HepG2 (cell line): ENCODE measurements around the gene SCYL1. TPM values are rescaled to one million over a fixed set of nuclear protein-coding genes. Genes with fewer than 3 reads are reported as not detected.

Experiments used
- ATAC-seq: fragments of 200-7000 bp; cut with Tn5 transposase; 3 replicates; pipeline ENCODE4 v1.9.1; 2020; ENCODE audit warnings: mild to moderate bottlenecking, moderate library complexity
- BruUV-seq: library from RNA; stranded (reverse); fragments of 400-500 nt; replicated peaks from 2 replicates; lab custom pipeline; 2021; lab: Mats Ljungman, UMichigan
- CTCF ChIA-PET: fragments of 300-600 bp; formaldehyde crosslinking; extraction: SDS; loops from one replicate; lab custom pipeline; 2021; ENCODE audit warnings: low total read pairs, inconsistent platforms, low intra/inter-chr PET ratio; lab: Yijun Ruan, JAX
- POLR2A ChIA-PET: fragments of 350-600 bp; sonication (Branson Sonifier 250); formaldehyde crosslinking; loops from one replicate; lab custom pipeline; 2020; ENCODE audit warnings: antibody characterized with exemption, inconsistent platforms; lab: Yijun Ruan, JAX
- DNase-seq: peaks from one replicate; pipeline ENCODE4 v3.0.0-alpha.2; 2015; ENCODE audit warnings: low spot score
- FAIRE-seq: peaks from 3 replicates; lab custom pipeline; 2011; peaks lifted over from hg19 to GRCh38; lab: Jason Lieb, UNC
- H2AFZ ChIP-seq: one replicate; pipeline ENCODE4 v1.6.1; 2011; ENCODE audit warnings: low read length, inconsistent platforms
- H3K27ac ChIP-seq: fragments of 300-600 bp; 3 replicates; pipeline ENCODE4 v1.8.0; 2011; ENCODE audit warnings: mixed run types, mild to moderate bottlenecking, mixed read lengths, low read length, inconsistent platforms; ENCODE audit not compliant: insufficient read depth; ENCODE audit errors: extremely low read length
- H3K27me3 ChIP-seq, 2 experiments: fragments of 200-600 bp in 1 of 2; 2 replicates in 1 of 2; 3 replicates in 1 of 2; pipeline versions ENCODE4 v1.6.0 to v1.8.0; 2011; ENCODE audit warnings: low read length in 2 of 2, mild to moderate bottlenecking in 2 of 2, moderate library complexity in 2 of 2, inconsistent platforms in 1 of 2; ENCODE audit not compliant: insufficient read depth in 2 of 2, control insufficient read depth in 1 of 2
- H3K36me3 ChIP-seq, 2 experiments: fragments of 200-600 bp in 1 of 2; replicated peaks in 1 of 2; 2 replicates in 1 of 2; 3 replicates in 1 of 2; pipeline versions ENCODE4 v1.5.1 to v1.8.0; 2011; ENCODE audit warnings: low read length in 2 of 2, inconsistent platforms in 1 of 2; ENCODE audit not compliant: insufficient read depth in 2 of 2, control insufficient read depth in 1 of 2
- H3K4me1 ChIP-seq: 2 replicates; pipeline ENCODE4 v1.5.1; 2012; ENCODE audit warnings: low read length, inconsistent platforms; ENCODE audit not compliant: insufficient read depth
- H3K4me2 ChIP-seq: 2 replicates; pipeline ENCODE4 v1.6.0; 2011; ENCODE audit warnings: low read depth, low read length, inconsistent platforms
- H3K4me3 ChIP-seq, 3 experiments: fragments of 200-600 bp in 1 of 3; sonication (generic), shearing (Covaris generic) in 1 of 3; replicated peaks in 1 of 3; 2 replicates each; pipeline ENCODE4 v1.5.1; 2011 to 2016; ENCODE audit warnings: low read length in 3 of 3, inconsistent platforms in 2 of 3, low read depth in 2 of 3, mild to moderate bottlenecking in 2 of 3, control low read depth in 1 of 3, mixed read lengths in 1 of 3; ENCODE audit not compliant: insufficient read depth in 1 of 3
- H3K79me2 ChIP-seq: one replicate; pipeline ENCODE4 v1.6.1; 2011; ENCODE audit warnings: low read length, inconsistent platforms; ENCODE audit not compliant: insufficient read depth
- H3K9ac ChIP-seq: 2 replicates; pipeline ENCODE4 v1.6.0; 2011; ENCODE audit warnings: mild to moderate bottlenecking, low read depth, low read length, inconsistent platforms; ENCODE audit not compliant: insufficient read depth
- H3K9me3 ChIP-seq: 2 replicates; pipeline ENCODE4 v1.5.1; 2012; ENCODE audit warnings: mild to moderate bottlenecking, low read length
- H4K20me1 ChIP-seq: 2 replicates; pipeline ENCODE4 v1.6.0; 2011; ENCODE audit warnings: inconsistent platforms, mild to moderate bottlenecking, low read length, moderate library complexity; ENCODE audit not compliant: insufficient read depth
- ASH2L ChIP-seq: fragments of 300-600, 200-600 bp; sonication (generic); IDR thresholded peaks from 2 replicates; pipeline ENCODE4 v1.7.0; 2017; ENCODE audit warnings: low read depth, mild to moderate bottlenecking, moderate library complexity, mixed read lengths, low read length; ENCODE audit not compliant: insufficient read length
- ATF7 ChIP-seq, 2 experiments: fragments of 450-650 bp in 1 of 2; sonication (generic) in 1 of 2; formaldehyde crosslinking in 1 of 2; IDR thresholded peaks; 2 replicates each; pipeline versions ENCODE4 v1.4.0 to v1.6.1; 2016 to 2020; ENCODE audit warnings: antibody characterized with exemption in 1 of 2, mild to moderate bottlenecking in 1 of 2, missing genetic modification reagents in 1 of 2
- DNMT3B ChIP-seq: conservative IDR thresholded peaks from 2 replicates; pipeline ENCODE4 v1.6.1; 2016; ENCODE audit warnings: missing biosample characterization, control low read depth
- ELF1 ChIP-seq: sonication (generic); formaldehyde crosslinking; IDR thresholded peaks from 2 replicates; pipeline ENCODE4 v1.4.0; 2020; ENCODE audit warnings: missing genetic modification reagents
- FOXC1 ChIP-seq: sonication (generic); formaldehyde crosslinking; IDR thresholded peaks from 2 replicates; pipeline ENCODE4 v1.8.0; 2022; ENCODE audit warnings: mild to moderate bottlenecking, missing genetic modification reagents, borderline replicate concordance
- IRF2 ChIP-seq: IDR thresholded peaks from 2 replicates; pipeline ENCODE4 v1.6.1; 2018; ENCODE audit warnings: missing genetic modification reagents, missing compliant biosample characterization
- KDM6A ChIP-seq: IDR thresholded peaks from 2 replicates; pipeline ENCODE4 v1.6.1; 2016; ENCODE audit warnings: low read depth
- MBD4 ChIP-seq: IDR thresholded peaks from 2 replicates; pipeline ENCODE4 v1.6.1; 2012; ENCODE audit warnings: low read length, inconsistent platforms, borderline replicate concordance
- MEF2D ChIP-seq: sonication (generic); formaldehyde crosslinking; IDR thresholded peaks from 2 replicates; pipeline ENCODE4 v1.5.1; 2020; ENCODE audit warnings: mild to moderate bottlenecking, missing genetic modification reagents
- POLR2A ChIP-seq, 2 experiments: IDR thresholded peaks; 2 replicates each; pipeline ENCODE4 v1.6.1; 2011; ENCODE audit warnings: low read depth in 2 of 2, low read length in 2 of 2, mild to moderate bottlenecking in 1 of 2, moderate library complexity in 1 of 2; ENCODE audit not compliant: insufficient read depth in 1 of 2
- POLR2AphosphoS2 ChIP-seq: IDR thresholded peaks from 2 replicates; pipeline ENCODE4 v1.6.1; 2011; ENCODE audit warnings: low read depth, low read length, improper control_type of control experiment
- POLR2G ChIP-seq: fragments of 200-400 bp; formaldehyde crosslinking; IDR thresholded peaks from 2 replicates; pipeline ENCODE4 v1.6.1; 2018; ENCODE audit warnings: mild to moderate bottlenecking, low read depth, low read length, moderate library complexity
- RBFOX2 ChIP-seq: fragments of 200-400 bp; formaldehyde crosslinking; IDR thresholded peaks from 2 replicates; pipeline ENCODE4 v1.6.1; 2017; ENCODE audit warnings: low read depth, mild to moderate bottlenecking, low read length
- RBM22 ChIP-seq: fragments of 200-400 bp; formaldehyde crosslinking; optimal IDR thresholded peaks from 2 replicates; pipeline ENCODE3; 2017; ENCODE audit warnings: mild to moderate bottlenecking, low read length, moderate library complexity
- TAF15 ChIP-seq: fragments of 200-400 bp; formaldehyde crosslinking; IDR thresholded peaks from one replicate; pipeline ENCODE4 v1.6.1; 2018; ENCODE audit warnings: mild to moderate bottlenecking, low read depth, low read length; ENCODE audit not compliant: poor library complexity, severe bottlenecking
- TCF12 ChIP-seq, 2 experiments: fragments of 450-650 bp in 1 of 2; sonication (generic) in 1 of 2; formaldehyde crosslinking in 1 of 2; IDR thresholded peaks; 2 replicates each; pipeline versions ENCODE4 v1.6.1 to v1.8.0; 2017 to 2022; ENCODE audit warnings: antibody characterized with exemption in 1 of 2, mild to moderate bottlenecking in 1 of 2, missing genetic modification reagents in 1 of 2, moderate library complexity in 1 of 2
- ZNF737 ChIP-seq: sonication (generic); formaldehyde crosslinking; IDR thresholded peaks from 2 replicates; pipeline ENCODE4 v1.5.0; 2020; ENCODE audit warnings: missing genetic modification reagents, mild to moderate bottlenecking, borderline replicate concordance
- ZNF839 ChIP-seq: sonication (generic); formaldehyde crosslinking; IDR thresholded peaks from 2 replicates; pipeline ENCODE4 v1.4.0; 2020; ENCODE audit warnings: missing genetic modification reagents, mild to moderate bottlenecking, borderline replicate concordance
- WGBS: methylation state at CpG from one replicate; pipeline ENCODE4 v1.1.6; 2017; ENCODE audit warnings: low lambda C conversion rate; 5-methylcytosine and 5-hydroxymethylcytosine counted together
- in situ Hi-C: cut with HindIII; loops from 2 replicates; pipeline ENCODE4 v1.10.0; 2017; ENCODE audit warnings: low pct_unique_long_range_greater_than_20kb; ENCODE audit not compliant: extremely low pct_ligation_motif_present
- intact Hi-C: fragments of 100-400 bp; cut with micrococcal nuclease; formaldehyde crosslinking; loops from one replicate; pipeline ENCODE4 v1.10.0; 2022; ENCODE audit not compliant: unreplicated experiment
- polyA plus RNA-seq, 8 experiments: library from polyadenylated mRNA; depleted of rRNA in 3 of 8; stranded (reverse) in 7 of 8; unstranded in 1 of 8; fragments of >200 nt; fragmentation: Illumina TruSeq in 4 of 8; extraction: Trizol in 4 of 8; gene quantifications; 2 replicates each; pipeline versions ENCODE4 v1.2.1 to v1.2.3, GENCODE V29; 2011 to 2016; ENCODE audit warnings: low read depth in 4 of 8, missing spikeins in 1 of 8, mixed read lengths in 1 of 8; ENCODE audit not compliant: insufficient read depth in 1 of 8
- total RNA-seq, 5 experiments: library from RNA; depleted of rRNA; stranded (reverse); fragments of >200 nt; fragmentation: Illumina TruSeq; extraction: Trizol; gene quantifications; 2 replicates each; pipeline ENCODE4 v1.2.3, GENCODE V29; 2016; ENCODE audit warnings: low read depth in 1 of 5

The SCYL1 gene
- total and polyA plus RNA-seq, 2 of the 13 experiments (the other 11 are each of a cell fraction or from before 2014, with no cell fraction given), result 65.9 to 103 TPM

- FAIRE-seq, result no peak
- H3K79me2 ChIP-seq, result peaks cover 55% of the 10 kb centered on the region
- POLR2A ChIA-PET, result interaction anchor here (1.3 to 27.3 kb wide), 14 partner anchors 7 to 148 kb away, joined by 3 to 1590 read pairs (median 12); partner anchors contain the start of genes FRMD8, MALAT1, NEAT1 and SCYL1
- no peak for ATAC-seq
- no peaks in the 10 kb centered on the region; a peak in 2 of 5 replicates for H3K27me3 ChIP-seq
- TF ChIP-seq MEF2D (no peak), ASH2L (peak; percentile 33), ATF7 (IDR thresholded peaks at IDR 0.05) (no peak), ATF7 (CRISPR knock-in tag; IDR thresholded peaks at IDR 0.05) (no peak), MBD4 (peak; percentile 42; the same call in 1 of the 2 replicates), DNMT3B (CRISPR knock-in tag) (0 out of 2 replicates have a peak, but pooled peaks have one; percentile 7), FOXC1 (CRISPR knock-in tag) (no peak), IRF2 (CRISPR knock-in tag) (no peak), ELF1 (CRISPR knock-in tag) (no peak), TAF15 (no peak), ZNF737 (CRISPR knock-in tag) (no peak), TCF12 (IDR thresholded peaks at IDR 0.05) (no peak), TCF12 (CRISPR knock-in tag; IDR thresholded peaks at IDR 0.05) (no peak), RBFOX2 (peak; percentile 48), KDM6A (no peak), RBM22 (peak; percentile 96), POLR2AphosphoS2 (peak; percentile 88; the same call in 1 of the 2 replicates), POLR2A (IDR thresholded peaks at IDR 0.05; ENCODE audit: insufficient read depth in 1 of 2, low read depth in 2 of 2, low read length in 2 of 2) (peak; percentile 51 to 77; a peak in 3 of 4 replicates), ZNF839 (CRISPR knock-in tag) (no peak), POLR2G (peak; percentile 53)
- TF ChIP-seq, all 625 proteins: peak for 8
- 81% methylated on average over 12 of the region's 12 CpGs for WGBS
- in situ Hi-C loops, result loop anchor here (5.0 to 10.0 kb wide), 2 partner anchors 33 to 51 kb away; no protein-coding TSS in a partner anchor
- no peaks in the 10 kb centered on the region for H3K9me3 ChIP-seq
- H3K4me1 ChIP-seq, result peaks cover 63% of the 10 kb centered on the region
- DNase-seq, result no peak
- H2AFZ ChIP-seq, result no peak overlapping the region
- no peak overlapping the region for H3K27ac ChIP-seq
- H3K36me3 ChIP-seq, result peaks cover 6 to 40% of the 10 kb centered on the region in 2 experiments
- CTCF ChIA-PET, result no interaction called here
- H3K4me3 ChIP-seq, result peak overlapping the region in 1 of 3 experiments; percentile 93; a peak in 1 of 6 replicates
- intact Hi-C loops, result no loop called here
- H3K9ac ChIP-seq, result 0 out of 2 replicates have a peak overlapping the region, but pooled peaks have one; percentile 42
- H4K20me1 ChIP-seq, result peaks cover 68% of the 10 kb centered on the region
- BruUV-seq, result no TSS peak
- H3K4me2 ChIP-seq, result peak overlapping the region; percentile 78
Measured at GRCh38 chr11:65505466-65506289, 19.2 kb upstream of the SCYL1 start.
